SU-DHL-6 (cell line): Measurements from ENCODE around the gene CACNA1B.

Experiments
- H2AFZ ChIP-seq: fragments of 200-600 bp; sonication (generic); 2 replicates; pipeline ENCODE4 v1.6.1; 2014; ENCODE audit warnings: low read depth, mild to moderate bottlenecking, moderate library complexity, mixed read lengths, antibody characterized with exemption, low read length; ENCODE audit not compliant: severe bottlenecking
- H3F3A ChIP-seq: fragments of 200-600 bp; shearing (Covaris generic); 2 replicates; pipeline ENCODE4 v1.6.0; 2016; ENCODE audit warnings: antibody characterized with exemption, mild to moderate bottlenecking; ENCODE audit not compliant: insufficient read depth
- H3K27ac ChIP-seq: fragments of 200-600 bp; sonication (generic); 2 replicates; pipeline ENCODE4 v1.5.1; 2016; ENCODE audit warnings: low read depth, mild to moderate bottlenecking, low read length, moderate library complexity, mixed read lengths
- H3K27me3 ChIP-seq: fragments of 200-600 bp; sonication (generic), shearing (Covaris generic); 2 replicates; pipeline ENCODE4 v1.6.0; 2014; ENCODE audit warnings: mild to moderate bottlenecking, low read length
- H3K36me3 ChIP-seq: fragments of 200-600 bp; sonication (generic); 2 replicates; pipeline ENCODE4 v1.6.1; 2014; ENCODE audit warnings: mild to moderate bottlenecking, low read length, mixed read lengths
- H3K4me2 ChIP-seq: fragments of 300-600, 200-600 bp; shearing (Covaris generic), sonication (generic); 2 replicates; pipeline ENCODE4 v1.6.0; 2014; ENCODE audit warnings: low read length, low read depth, mild to moderate bottlenecking; ENCODE audit not compliant: poor library complexity, severe bottlenecking
- H3K4me3 ChIP-seq: fragments of 200-600 bp; sonication (generic); 2 replicates; pipeline ENCODE4 v1.5.1; 2014; ENCODE audit warnings: antibody characterized with exemption, low read length, mild to moderate bottlenecking, mixed read lengths; ENCODE audit not compliant: insufficient read depth, poor library complexity, severe bottlenecking
- H3K79me2 ChIP-seq: fragments of 200-600 bp; sonication (generic); 2 replicates; pipeline ENCODE4 v1.6.1; 2014; ENCODE audit warnings: mild to moderate bottlenecking, low read length, moderate library complexity; ENCODE audit not compliant: insufficient read depth
- H3K9ac ChIP-seq: fragments of 200-600 bp; sonication (generic); 2 replicates; pipeline ENCODE4 v1.7.0; 2014; ENCODE audit warnings: mild to moderate bottlenecking, low read length
- H3K9me2 ChIP-seq: fragments of 200-600 bp; sonication (generic); replicated peaks from 2 replicates; pipeline ENCODE4 v1.6.1; 2014; ENCODE audit warnings: low read length; ENCODE audit not compliant: insufficient read depth
- H3K9me3 ChIP-seq: fragments of 200-600 bp; sonication (generic); 2 replicates; pipeline ENCODE4 v1.6.1; 2014; ENCODE audit warnings: low read length, mixed read lengths; ENCODE audit not compliant: insufficient read depth
- H4K20me1 ChIP-seq: fragments of 200-600 bp; sonication (generic); 2 replicates; pipeline ENCODE4 v1.6.1; 2014; ENCODE audit warnings: low read depth, mild to moderate bottlenecking, antibody characterized with exemption, low read length, moderate library complexity, mixed read lengths
- EZH2phosphoT487 ChIP-seq: fragments of 200-600 bp; sonication (generic), shearing (Covaris generic); conservative IDR thresholded peaks from 2 replicates; pipeline ENCODE4 v1.6.1; 2018; ENCODE audit warnings: mild to moderate bottlenecking, antibody characterized with exemption, low read length, moderate library complexity, mixed read lengths
- TF ChIP-seq, protein P1 (sequence below): fragments of 200-600 bp; sonication (generic); IDR thresholded peaks from one replicate; pipeline ENCODE4 v1.5.1; 2017; ENCODE audit warnings: antibody characterized with exemption, mild to moderate bottlenecking, low read length, moderate library complexity; ENCODE audit not compliant: insufficient read depth, poor library complexity, severe bottlenecking

CACNA1B gene

DNA sequence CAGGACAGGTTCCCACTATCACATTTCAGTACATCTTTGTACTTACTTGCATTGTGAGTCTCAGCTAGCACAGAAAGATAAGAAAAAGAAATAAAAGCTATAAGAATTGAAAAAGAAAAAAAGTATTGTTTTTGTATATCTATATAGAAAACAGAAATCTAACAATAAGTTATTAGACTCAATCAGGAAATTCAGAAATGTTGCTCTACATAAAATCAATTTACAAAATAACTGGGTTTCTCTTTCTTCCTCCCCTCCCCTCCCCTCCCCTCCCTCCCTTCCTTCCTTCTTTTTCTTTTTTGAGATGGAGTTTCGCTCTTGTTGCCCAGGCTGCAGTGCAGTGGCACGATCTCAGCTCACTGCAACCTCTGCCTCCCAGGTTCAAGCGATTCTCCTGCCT lies 7.2 kb upstream of the CACNA1B start:
- no peak overlapping the region for H3K27ac ChIP-seq
- no peaks in the 10 kb centered on the region for H3K79me2 ChIP-seq
- no peak overlapping the region for H2AFZ ChIP-seq
- no peak for TF ChIP-seq EZH2phosphoT487
- TF ChIP-seq, protein P1, sequence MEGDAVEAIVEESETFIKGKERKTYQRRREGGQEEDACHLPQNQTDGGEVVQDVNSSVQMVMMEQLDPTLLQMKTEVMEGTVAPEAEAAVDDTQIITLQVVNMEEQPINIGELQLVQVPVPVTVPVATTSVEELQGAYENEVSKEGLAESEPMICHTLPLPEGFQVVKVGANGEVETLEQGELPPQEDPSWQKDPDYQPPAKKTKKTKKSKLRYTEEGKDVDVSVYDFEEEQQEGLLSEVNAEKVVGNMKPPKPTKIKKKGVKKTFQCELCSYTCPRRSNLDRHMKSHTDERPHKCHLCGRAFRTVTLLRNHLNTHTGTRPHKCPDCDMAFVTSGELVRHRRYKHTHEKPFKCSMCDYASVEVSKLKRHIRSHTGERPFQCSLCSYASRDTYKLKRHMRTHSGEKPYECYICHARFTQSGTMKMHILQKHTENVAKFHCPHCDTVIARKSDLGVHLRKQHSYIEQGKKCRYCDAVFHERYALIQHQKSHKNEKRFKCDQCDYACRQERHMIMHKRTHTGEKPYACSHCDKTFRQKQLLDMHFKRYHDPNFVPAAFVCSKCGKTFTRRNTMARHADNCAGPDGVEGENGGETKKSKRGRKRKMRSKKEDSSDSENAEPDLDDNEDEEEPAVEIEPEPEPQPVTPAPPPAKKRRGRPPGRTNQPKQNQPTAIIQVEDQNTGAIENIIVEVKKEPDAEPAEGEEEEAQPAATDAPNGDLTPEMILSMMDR = no peak
- no peaks in the 10 kb centered on the region for H3K9me3 ChIP-seq
- no peaks in the 10 kb centered on the region for H3K27me3 ChIP-seq
- H3K36me3 ChIP-seq = no peaks in the 10 kb centered on the region
- H4K20me1 ChIP-seq = no peaks in the 10 kb centered on the region
- no peak overlapping the region for H3K4me3 ChIP-seq
- H3K4me2 ChIP-seq = no peak overlapping the region
- H3F3A ChIP-seq = no peaks in the 10 kb centered on the region
- no peaks in the 10 kb centered on the region for H3K9me2 ChIP-seq
- no peak overlapping the region for H3K9ac ChIP-seq

- TF ChIP-seq EZH2phosphoT487 = no peak
- TF ChIP-seq, protein P1 = no peak
- Histone ChIP-seq H4K20me1 (no peaks in the 10 kb centered on the region), H3F3A (no peaks in the 10 kb centered on the region), H3K4me2 (no peak overlapping the region), H3K27me3 (no peaks in the 10 kb centered on the region), H3K9me3 (no peaks in the 10 kb centered on the region), H3K79me2 (no peaks in the 10 kb centered on the region), H3K9ac (no peak overlapping the region), H2AFZ (no peak overlapping the region), H3K4me3 (no peak overlapping the region), H3K36me3 (no peaks in the 10 kb centered on the region), H3K9me2 (no peaks in the 10 kb centered on the region), H3K27ac (no peak overlapping the region)
These were observed 5.3 kb upstream of the CACNA1B start for GRCh38 chr9:137872296-137872695.

GRCh38 chr9:137873408-137873807 lies 4.2 kb upstream of the CACNA1B start:
- TF ChIP-seq EZH2phosphoT487 = no peak
- TF ChIP-seq, protein P1 = no peak
- no peak overlapping the region for H3K27ac ChIP-seq
- no peaks in the 10 kb centered on the region for H3K27me3 ChIP-seq
- no peaks in the 10 kb centered on the region for H3K9me2 ChIP-seq
- H3K9ac ChIP-seq = no peak overlapping the region
- no peak overlapping the region for H3K4me2 ChIP-seq
- H2AFZ ChIP-seq = no peak overlapping the region
- H3K9me3 ChIP-seq = no peaks in the 10 kb centered on the region
- H3F3A ChIP-seq = no peaks in the 10 kb centered on the region
- no peaks in the 10 kb centered on the region for H4K20me1 ChIP-seq
- no peaks in the 10 kb centered on the region for H3K36me3 ChIP-seq
- H3K79me2 ChIP-seq = no peaks in the 10 kb centered on the region
- no peak overlapping the region for H3K4me3 ChIP-seq

GRCh38 chr9:137873858-137874362 lies 3.7 kb upstream of the CACNA1B start:
- no peaks in the 10 kb centered on the region for H3K9me3 ChIP-seq
- no peak overlapping the region for H3K9ac ChIP-seq
- no peak overlapping the region for H3K4me3 ChIP-seq
- H2AFZ ChIP-seq = no peak overlapping the region
- H3K27me3 ChIP-seq = no peaks in the 10 kb centered on the region
- H3K27ac ChIP-seq = no peak overlapping the region
- no peak for TF ChIP-seq EZH2phosphoT487
- TF ChIP-seq, protein P1 = no peak
- no peak overlapping the region for H3K4me2 ChIP-seq
- no peaks in the 10 kb centered on the region for H3K79me2 ChIP-seq
- no peaks in the 10 kb centered on the region for H3K36me3 ChIP-seq
- no peaks in the 10 kb centered on the region for H4K20me1 ChIP-seq
- no peaks in the 10 kb centered on the region for H3K9me2 ChIP-seq
- H3F3A ChIP-seq = no peaks in the 10 kb centered on the region
